HG02588 (cell line): ENCODE data around the gene PHACTR1.
"Not testable (repeated sequence)": the region's sequence is repeated elsewhere in the genome, so short reads cannot be mapped to it uniquely, and the experiment has no call there.

Source experiments
- ATAC-seq: cut with Tn5 transposase; IDR thresholded peaks from one replicate; pipeline ENCODE4 v1.9.1; 2021; ENCODE audit warnings: mild to moderate bottlenecking, moderate library complexity; ENCODE audit not compliant: unreplicated experiment

The PHACTR1 gene

DNA sequence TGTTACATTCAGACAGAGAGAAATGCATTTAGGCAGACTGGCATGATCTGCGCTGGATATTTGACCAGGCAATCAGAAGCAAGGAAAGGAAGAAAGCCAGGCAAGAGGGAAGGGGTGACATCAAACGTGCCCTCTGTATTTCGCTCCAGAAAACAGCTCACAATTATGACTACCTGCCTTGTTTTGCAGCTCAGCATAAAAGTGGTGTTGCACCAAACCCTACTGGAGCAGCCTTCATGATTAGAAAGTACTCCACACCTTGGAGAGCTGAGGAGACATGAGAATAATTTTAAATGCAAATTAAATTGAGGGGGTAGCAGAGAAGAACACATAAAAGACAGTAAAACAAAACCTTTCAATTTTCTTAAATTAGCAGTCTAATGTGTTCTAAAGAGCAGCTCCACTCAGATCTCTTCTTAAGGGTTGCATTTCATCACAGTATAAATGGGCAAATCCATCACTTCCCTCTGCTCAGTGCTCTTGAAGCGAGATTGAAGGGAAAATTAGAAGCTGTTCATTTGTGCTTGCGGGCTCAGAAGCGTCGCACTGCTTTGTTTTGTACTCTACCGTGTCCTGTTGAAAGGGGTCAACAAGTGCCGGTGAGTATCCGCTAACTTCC lies at the start of gene PHACTR1:
Gene PHACTR1, plus strand, starts transcription at position 470 of the 619 bp plus-strand sequence.
- no peak for ATAC-seq

DNA sequence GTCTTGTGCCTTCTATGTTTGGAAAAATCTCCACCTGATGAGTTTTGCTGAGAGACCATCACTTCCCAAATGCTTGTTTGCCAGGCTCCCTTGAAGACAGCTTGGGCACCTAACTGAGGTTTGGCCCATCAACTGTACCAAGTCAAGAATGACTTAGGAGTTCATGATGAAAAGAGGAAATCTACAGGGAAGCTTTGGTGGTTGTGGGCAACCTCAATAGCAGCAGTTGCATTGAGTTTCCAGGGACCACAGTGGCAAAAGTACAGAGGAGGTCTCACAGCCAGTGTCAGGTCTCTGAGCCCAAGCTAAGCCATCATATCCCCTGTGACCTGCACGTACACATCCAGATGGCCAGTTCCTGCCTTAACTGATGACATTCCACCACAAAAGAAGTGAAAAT lies 49.7 kb upstream of the PHACTR1 start:
- ATAC-seq = no peak

DNA sequence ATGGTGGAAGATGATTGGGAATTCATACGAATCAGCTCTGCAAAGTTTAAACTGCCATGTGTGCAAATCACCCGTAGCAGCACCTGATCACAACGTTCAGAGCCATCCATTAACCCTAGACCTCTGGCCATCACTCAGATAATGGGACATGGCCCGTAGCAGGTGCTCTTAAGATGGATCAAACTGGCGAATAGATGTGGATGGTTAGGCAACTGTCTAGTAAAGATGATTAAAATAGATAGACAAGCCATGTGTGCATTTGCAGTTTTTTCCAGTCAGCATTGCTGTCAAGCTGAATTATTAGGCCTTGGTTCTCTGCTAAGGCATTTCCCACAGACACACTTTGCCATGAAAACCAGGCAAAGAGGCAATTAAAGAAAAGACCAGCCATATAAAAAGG lies 40.6 kb upstream of the PHACTR1 start:
- no peak for ATAC-seq

DNA sequence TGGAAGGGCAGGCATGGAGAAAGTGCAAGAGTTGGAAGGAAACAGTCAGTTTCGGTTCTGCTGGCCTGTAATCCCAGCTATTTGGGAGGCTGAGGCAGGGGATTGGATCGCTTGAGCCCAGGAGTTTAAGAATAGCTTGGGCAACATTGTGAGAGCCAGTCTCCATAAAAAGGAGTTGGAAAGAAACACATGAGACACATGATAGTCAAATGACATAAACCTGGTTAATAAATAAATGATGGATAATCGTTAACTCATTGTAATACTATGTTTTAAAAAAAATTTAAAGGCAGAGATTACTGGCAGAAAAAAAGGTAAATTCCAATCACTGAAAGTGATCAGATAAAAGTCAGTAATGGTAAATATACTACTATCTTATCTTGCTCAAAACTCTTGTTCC lies 37.2 kb upstream of the PHACTR1 start:
- no peak for ATAC-seq

DNA sequence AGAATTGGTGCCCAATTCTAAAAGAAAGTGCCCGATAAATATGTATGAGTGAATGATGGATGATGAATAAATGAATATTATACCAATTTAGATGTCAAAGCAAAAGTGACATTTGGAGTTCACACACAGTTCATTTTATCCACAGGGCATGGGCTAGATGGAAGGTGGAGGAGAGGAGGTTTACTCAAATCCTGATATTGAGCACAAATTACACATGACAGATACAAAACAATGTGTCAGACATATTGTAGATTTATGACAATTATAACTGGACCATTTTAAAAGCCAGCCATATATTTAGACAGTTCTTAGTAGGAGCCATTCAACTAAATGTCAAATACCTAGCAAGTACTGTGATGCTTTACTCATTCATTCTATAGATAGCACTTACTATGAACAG lies 23.4 kb upstream of the PHACTR1 start:
- no peak for ATAC-seq

DNA sequence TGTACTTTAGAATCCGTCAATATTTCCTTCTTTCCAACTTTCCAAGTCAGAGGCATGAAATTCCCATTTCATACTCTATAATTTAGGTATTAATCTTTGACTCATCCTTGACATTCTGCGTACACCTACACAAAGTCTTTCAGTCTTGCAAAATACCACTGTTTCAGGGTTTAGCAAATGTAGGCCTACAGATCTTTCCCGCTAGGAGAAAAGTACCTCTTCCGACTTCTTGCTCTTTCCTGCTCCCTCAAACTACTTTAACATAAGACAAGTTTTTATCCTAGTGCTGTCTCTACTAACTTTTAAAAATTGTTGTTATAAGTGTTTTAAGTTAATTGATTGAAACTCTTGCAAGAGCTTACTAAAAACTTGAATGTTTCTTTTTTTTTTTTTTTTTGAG lies 18.3 kb upstream of the PHACTR1 start:
- no peak for ATAC-seq

DNA sequence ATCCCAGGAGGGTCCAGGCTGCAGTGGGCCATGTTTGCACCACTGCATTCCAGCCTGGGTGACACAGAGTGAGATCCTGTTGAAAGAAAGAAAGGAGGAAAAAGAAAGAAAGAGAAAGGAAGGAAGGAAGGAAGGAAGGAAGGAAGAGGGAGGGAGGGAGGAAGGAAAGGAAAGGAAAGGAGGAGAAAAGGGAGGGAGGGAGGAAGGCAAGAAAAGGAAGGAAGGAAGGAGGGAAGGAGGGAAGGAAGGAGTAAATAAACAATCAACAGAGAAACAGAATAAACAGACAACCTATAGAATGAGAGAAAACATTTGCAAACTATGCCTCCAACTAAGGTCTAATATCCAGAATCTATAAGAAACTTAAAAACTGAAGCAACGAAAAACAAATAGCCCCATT lies 11.6 kb upstream of the PHACTR1 start:
- no peak for ATAC-seq

DNA sequence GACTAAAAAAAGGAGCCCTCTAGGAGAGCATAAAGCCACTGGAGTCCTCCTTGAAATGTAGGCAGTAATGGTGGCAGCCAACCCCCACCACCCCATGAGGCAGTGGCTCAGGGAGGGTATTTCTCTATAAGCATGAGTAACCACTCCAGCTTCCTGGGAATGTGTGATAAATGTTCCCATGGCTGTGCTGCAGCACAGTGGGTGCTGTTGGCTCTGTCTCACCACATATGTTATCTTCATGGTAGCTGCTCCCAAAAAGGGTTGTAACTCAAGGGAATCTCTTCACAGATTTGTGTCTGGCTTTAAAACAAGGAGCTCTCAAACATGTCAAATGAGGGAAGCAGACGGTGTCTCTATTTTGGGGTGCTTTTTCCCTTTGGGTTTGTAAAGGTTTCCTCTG lies 7.5 kb upstream of the PHACTR1 start:
- ATAC-seq = no peak

DNA sequence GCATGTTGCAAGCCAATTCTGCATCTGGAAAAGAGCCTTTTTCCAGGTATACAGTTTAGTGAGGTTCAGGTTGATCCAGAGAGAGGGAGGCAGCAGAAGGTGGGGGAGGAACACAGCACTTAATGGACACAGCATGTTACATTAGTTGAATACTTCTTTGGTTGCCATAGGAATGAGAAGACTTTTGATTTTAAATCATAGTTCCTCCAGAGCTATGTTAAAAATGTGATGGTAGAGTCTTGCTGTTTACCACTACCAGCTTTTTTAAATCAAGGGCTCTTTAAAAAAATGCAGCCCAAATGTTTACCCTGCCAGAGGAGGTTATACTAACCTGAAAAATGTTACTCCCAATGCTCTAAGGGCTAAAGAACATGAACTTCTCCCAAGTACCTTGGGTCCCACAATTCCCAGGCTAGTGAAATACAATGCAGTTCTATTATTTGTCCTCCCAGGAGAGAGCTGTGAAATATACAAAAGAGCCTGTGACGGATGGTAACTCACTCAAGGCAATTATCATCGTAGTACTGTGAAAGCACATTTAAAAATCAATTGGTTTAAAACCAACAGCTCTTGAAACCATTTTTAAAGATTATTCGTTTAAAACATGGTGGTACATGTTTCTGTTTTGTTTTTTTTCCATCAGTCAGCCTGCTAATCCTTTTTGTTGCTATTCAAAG lies 6.9 kb upstream of the PHACTR1 start:
- ATAC-seq = no peak

DNA sequence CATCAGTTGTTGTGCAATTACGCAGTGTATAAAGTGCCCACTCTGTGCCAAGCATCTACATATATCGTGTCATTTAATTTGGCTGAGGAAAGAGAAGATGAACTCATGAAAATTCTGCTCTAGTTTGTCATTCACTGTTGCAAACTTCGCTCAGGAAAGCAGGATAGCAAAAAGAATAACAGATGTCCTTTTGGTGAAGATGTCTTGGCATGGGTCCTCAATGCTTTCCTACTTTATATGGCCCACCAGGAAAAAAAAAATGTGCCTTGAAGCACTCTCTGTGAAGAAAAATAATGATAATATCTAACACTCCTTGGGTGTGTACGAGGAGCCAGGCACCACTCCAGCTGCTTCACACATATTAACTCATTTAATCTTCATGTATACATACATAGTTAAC lies 5.6 kb upstream of the PHACTR1 start:
- ATAC-seq = no peak

DNA sequence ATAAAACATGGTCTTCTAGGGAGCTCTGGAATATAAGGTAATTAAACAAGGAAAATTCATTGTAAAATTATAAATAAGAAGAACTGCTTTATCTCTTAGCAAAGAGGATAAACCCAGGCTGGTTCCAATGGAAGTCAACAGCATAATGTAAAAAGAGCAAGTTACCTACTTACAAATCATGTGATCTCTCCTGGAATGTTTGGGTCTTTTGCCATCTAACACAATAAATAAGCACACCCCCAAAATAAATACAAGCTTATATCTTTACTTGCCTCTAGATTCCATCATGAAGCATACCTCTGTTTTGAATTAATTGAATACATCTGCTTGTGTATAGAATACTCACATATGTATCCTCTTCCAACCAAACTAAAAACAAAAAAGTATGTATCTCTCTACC lies 2.5 kb upstream of the PHACTR1 start:
- ATAC-seq = no peak

DNA sequence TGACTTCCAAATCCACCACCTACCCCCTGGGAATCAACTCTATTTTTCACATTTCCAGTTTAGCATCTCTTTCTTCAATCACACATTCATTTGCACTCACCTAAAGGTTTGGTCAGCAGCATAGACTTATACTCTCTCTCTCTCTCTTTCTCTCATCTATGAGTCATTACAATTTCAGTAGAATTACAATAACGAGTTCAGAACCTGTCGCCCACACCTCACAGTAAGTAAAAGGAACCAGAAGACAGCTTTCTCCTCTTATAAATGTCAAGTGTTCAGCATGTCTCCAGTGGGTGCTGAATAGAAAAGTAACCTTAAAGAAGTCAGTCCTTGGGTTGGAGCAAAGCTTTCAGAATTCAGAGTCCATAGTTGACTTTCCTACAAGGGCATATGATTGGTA lies 1.1 kb upstream of the PHACTR1 start:
- no peak for ATAC-seq

DNA sequence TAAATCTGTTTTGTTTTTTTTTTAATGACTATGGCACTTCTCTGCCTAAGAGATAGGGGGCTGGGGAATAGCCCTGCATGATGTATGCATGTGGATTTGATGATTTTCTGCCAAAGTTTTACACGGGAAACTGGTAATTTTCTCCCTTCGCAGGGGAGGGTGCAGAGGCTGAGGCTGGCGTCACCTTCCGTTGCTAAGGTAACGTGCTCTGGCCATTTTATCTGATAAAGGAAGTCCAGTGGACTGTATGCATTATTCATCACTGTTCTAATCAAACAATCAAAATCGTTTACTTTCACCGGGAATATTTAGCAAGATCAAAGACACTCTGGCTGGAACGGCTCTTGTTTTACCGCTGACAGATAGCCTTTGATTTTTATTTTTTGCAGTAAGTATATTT lies 789 bp downstream of the PHACTR1 start:
- ATAC-seq = no peak

DNA sequence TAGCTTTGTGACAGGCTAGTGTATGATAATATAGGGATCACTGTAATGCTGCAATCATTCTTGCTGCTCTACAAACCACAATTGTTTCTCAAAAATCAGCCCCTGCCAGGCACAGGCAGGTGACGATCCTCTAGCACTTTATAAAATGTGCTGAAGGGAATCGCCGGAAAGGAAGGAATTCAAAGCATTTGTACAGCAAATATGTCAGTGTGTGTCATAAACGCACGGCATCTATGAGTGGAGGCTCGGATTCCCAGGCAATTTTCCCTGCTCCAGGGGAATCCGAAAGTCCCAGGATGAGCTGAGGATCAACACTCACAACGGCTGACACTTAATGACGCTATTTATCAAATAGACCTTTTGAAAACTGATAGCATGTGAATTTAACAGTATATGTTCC lies 1.4 kb downstream of the PHACTR1 start:
- no peak for ATAC-seq

DNA sequence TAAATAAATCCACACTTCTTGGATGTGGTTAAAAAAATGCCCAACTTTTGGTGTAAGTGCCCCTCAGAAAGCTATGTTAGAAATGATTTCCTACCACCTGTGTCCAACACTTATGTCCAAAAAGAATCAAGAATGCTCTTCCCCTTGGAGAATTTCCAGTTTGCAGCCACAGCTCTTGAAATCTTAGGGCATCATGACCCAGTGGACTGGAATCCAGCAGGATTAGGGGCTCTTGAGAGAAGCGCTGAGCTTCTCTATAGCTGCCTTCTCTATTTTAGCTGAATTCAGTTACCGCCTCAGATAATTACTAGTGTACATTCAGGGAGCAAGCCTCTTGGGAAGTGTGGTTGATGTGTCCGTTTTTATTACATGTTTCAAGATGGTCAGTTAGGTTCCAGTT lies 2.5 kb downstream of the PHACTR1 start:
- ATAC-seq = no peak

DNA sequence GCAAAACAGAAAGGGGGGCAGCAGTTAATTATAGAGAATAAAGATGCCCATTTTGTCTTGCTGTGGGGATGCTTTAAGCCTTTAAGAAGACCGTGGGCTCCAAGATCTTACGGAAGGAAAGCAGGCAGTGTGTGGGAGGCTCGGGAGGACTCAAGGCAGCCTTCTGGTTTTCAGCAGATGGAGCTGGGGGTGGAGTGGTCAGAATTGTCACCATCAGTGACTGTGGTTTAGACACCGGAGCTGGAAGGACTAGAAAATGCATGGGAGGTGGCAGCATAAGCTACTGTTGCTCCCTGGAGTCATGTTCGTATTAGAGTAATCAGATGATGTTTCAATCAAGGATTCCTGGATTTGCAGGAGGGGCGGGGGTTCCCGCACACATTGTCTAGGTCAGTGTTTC lies 3.7 kb downstream of the PHACTR1 start:
- ATAC-seq = no peak

DNA sequence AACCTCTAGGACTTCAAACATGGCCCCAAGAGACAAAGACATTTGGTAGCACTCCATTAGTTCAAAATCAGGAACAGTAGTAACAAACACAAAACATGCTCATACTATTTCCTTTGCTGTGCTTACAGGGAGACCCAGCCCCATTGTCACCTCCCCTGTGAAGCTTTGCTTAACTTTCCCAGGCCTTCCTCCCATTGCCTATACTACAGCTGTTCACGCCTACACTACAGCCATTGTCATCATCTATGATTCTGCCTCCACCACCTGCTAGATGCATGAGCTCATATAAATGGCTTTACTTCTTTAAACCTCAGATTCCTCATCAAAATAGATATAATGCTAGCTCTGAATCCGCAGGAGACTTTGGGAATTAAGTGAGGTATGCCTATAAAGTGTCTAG lies 8.7 kb downstream of the PHACTR1 start:
- ATAC-seq = no peak

DNA sequence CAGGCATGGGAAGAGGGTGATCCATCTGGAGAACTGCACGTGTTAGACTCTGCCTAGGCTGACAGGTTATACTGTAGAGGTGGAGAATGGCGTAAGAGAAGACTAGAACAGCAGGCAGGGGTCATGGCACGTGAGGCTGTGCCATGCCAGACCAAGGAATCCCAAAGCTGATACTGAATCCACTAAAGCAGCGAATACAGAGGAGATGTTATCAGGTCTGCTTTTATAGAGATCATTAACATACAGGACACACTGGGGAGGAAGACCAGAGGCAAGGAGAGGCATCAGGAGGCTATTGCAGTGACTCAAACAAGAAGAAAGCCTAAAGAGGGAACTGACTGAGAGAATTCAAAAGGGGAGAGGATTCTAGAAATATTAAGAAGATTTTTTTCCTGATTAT lies 12.9 kb downstream of the PHACTR1 start:
- no peak for ATAC-seq

DNA sequence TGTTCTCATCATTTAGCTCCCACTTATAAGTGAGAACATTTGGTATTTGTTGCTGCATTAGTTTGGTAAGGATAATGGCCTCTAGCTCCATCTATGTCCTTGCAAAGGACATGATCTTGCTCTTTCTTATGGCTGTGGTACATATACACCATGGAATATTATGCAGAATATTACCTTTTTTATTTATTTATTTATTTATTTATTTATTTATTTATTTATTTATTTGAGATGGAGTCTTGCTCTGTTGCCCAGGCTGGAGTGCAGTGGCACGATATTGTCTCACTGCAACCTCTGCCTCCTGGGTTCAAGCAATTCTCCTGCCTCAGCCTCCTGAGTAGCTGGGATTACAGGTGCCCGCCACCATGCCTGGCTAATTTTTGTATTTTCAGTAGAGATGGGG lies 14.2 kb downstream of the PHACTR1 start:
- ATAC-seq = not testable (repeated sequence)

DNA sequence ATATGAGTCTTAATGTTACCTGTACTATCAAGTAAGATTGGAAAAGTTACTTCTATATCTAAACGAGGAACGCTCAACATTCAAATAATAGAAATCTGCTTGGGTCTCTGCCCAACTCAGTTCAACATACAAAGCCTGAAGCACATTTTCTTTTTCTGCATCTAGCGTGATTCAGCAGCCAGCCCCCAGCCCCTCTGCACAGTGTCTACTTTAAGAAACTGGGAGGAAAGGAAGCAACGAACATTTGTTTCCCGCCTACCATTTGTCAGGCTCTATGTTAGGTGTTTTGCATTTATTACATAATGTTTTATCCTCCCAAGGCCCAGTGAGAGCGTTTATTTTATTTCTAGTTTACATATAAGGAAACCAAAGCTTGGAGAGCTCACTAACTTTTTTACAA lies 17.3 kb downstream of the PHACTR1 start:
- ATAC-seq = no peak

DNA sequence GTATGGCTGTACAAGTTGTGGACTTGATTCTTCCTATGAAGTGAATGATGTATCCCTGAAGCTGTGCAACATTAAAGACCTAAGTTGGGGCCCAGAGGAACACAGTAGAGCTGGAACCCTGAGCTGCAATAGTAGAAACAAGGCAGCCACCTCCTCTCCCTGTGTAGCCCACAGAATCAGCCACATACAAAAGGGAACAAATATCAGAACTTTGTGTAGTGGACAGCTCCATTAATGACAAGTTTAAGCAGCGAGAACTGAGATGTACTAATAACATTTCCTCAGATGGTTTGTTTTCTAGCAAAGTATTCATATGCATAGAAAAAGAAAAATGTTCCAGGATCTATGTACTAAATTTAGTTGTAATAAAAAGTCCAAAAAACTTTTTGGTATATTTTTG lies 19.2 kb downstream of the PHACTR1 start:
- ATAC-seq = no peak

DNA sequence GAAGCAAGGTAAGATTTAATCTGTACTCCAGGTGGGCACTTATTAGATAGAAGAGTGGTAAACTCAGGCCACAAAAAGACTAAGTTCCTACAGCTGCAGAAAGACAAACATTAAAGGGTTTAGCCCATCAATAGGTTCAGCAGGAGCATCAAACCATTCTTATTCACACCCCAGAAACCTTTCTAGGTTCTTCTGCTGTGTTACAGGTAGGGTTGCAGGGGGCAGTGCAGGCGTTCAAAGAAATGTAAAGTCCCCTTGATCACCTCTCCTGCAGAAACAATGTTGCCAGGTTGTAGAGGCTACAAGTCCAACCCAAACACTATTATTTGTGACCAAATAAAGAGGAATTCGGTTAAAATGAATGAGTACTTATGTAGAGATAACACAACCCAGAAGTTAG lies 31.8 kb downstream of the PHACTR1 start:
- no peak for ATAC-seq
